ENCODE results near the gene CYBA.

CYBA gene

DNA sequence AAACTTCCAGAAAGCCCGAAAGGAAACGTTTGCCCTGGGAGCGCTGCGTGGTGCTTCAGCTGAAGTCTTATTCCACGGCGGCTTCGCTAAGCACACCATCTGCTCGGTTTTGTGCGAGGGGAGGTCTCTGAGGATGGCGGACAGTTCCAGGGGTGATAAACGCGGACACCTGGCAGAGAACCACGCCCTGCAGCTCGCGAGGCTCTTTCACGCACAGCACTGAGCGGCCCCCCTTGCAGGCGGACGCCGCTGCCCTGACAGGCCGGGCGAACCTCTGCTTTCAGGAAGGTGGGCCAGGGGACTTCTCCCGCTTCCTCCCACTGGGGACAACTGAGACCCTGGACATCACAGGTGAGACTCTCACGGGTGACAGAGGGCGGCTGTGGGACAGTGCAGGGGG lies 8.3 kb upstream of the CYBA start:
- no peak for DNase-seq

DNA sequence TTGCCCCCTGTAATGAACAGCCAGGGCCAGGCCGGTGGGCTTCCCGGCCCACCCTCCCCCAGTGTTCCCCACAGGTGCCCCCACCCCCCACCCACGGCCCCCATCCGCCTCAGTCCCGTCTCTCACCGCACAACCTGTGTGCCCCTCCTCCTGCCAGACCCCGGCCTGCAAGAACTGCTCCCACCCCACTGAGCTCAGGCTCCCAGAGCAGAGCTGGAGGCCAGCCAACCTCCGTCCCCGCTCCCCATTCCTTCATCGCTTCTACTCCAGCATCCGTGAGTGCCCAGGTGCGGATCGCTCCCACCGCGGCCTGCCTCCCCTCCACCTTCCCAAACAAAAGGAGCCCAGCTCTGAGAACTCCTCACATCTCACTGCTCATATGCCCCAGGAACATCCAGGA lies 7.9 kb upstream of the CYBA start:
- DNase-seq: no peak

DNA sequence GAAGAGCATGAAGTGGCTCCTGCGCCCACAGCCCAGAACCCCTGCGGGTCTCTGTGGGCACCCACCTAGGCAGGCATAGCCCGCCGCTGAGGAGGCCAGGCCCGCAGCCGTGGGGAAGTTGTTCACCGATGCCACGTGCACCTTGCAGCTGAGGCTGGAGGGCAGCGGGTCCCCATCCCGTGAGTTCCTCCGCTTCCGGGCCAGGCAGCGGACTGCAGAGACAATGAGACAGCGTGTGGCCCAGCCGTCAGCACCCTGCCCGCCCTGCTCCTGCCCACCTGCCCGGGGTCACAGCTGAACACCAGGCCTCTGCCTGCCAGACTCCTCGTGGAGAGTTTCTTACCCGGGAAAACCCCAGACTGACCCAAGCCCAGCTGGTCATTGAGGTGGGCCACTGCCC lies 6.5 kb upstream of the CYBA start:
- DNase-seq: no peak

DNA sequence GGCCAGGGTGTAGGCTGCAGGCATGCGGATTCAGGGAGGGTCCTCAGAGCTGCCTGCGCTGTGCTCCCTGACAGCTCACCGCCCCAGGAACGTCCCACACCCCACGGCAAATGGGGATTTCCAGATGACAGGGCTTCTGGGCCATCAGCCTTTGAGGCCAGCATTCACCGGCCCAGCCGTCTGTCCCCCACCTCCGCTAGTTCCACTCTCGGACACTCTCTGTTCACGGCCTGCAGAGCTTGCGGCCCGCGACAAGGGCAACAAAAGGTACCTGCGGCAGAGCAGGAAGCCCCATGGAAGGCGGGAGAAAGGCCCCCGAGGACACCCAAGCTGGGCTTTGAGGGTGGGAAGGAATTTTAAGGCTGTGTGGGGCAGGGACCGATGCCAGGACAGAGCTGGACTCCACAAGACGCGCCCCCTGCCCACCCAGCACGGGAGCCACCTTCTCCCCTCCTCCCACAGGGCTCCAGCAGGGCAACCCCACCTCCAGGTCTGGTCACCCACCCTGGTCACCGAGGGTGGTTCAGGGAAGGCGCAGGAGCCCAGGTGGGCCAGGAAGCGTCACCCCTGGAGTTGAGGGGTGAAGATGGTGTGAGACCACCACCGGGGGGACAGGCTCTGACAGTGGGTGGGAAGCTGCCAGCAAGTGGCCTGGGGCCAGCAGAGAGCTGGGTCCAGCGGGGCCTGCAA lies 5.6 kb upstream of the CYBA start:
- DNase-seq: no peak

DNA sequence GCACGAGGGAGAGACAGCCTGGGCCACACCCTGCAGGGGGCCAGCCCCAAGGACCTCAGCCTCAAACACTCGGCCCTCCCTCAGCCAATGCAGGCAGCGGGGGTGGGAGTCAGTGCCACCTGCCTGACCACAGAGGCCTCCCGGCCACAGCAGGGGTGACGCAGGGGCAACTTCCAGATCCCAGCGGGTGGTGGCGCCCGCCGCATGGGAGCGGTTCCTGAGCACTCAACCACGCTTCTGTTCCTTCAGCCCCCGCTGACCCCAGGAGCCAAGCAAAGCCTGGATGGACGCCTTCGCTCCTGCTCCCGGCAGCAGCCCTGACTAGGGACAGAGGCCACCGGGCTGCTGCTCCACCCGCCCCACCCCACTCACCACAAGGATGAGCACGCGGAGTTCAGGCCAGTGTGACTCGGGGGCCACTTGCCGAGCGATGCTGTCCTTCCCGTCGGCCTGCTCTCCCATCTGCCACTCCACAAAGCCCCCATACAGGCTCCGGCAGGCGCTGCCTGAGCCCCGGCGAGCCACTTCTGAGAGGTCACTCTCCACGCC lies 5.0 kb upstream of the CYBA start:
- no peak for DNase-seq

DNA sequence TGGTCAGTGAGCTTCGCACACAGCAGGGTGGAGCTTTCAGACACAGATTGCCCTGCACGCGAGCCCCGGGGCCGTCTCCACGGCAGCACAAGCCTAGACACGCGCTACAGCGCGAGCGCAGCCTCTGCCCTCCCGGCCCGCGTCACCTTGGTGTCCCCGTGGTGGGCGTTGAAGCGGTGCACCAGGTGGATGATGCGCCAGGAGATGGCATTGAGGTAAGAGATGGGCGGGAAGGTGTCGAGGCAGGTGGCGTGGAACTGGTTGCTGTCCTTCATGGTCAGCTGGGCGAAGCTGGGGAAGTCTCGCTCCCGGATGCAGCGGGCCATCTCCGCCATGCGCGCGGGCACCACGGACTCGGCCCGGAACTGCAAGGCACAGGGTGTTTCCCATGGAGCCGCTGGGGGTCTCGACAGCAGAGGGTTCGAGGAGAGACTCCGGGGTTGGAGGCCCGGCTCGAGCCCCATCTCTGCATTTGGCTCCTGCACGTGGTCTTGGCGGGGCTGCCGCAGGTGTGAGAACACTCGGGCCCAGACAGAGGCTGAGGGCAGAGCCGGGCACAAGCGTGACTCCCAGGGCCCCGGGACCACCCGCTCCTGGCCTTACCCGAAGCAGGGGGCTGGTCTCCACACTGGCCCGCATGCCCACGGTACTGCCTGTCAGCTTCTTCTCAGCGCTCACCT lies 4.3 kb upstream of the CYBA start:
- DNase-seq: no peak

DNA sequence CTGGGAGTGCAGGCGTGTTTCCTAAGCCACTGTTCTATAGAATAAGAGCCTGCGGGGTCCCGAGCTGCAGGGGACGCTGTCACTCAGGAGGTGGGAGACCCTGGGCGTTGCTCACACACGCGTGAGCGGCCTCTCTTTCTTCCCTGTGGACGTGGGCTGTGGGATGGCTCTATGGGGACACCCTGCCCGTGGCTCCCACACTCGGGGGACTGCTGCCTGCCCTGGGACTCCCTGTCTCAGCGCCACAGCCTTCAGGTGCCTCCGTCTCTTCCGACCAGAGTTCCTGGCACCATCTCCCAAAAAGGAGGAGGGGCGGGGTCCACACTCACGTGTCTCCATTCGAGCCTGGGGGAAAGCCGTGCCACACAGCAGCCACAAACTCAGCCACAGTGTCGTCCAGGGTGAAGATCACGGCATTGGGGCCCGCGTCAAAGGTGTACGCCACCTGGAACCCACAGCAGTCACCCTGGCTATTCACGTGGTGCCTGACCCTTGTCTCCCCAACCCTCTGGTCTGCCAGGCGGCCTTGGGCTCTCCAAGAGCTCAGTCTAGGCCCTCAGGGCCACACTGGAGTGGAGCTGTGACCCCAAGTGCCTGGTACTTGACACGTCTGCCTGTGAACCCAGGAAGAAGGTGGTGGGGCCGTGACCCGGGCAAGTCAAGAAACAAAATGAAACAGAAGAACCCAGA lies 3.7 kb upstream of the CYBA start:
- no peak for DNase-seq

DNA sequence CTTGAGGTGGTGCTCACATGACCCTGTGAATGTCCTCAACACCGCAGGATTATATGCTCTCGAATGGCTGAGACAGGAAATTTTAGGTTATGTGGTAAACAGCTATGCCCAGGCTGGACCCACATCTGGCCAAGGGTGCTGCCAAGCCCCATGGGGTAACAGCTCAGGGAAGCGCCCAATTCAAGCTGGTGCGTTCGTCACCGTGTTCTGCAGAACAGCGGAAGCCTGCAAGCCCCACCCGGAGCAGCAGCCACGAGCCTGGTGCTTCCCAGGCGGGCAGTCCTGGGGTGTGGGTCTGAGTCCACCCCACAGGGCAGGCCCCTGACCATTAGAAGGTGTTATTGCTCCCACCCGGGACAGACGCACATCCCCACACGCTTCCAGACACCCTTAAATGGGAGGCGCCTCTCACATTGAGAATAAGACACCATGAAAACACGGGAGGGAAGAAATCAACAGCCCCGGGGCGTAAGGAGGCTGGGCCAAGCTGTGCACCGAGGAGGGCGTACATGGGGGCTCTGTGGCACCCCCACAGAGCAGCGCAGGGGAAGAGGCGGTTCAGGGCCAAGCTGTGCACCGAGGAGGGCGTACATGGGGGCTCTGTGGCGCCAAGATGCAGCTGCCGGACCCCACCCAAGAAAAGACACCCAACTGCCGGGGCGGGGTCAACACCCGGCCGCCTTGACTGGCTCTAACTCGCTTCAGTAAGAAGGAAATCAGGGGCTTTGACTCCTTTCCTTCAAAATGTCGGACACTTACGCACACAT lies 2.9 kb upstream of the CYBA start:
- no peak for DNase-seq

DNA sequence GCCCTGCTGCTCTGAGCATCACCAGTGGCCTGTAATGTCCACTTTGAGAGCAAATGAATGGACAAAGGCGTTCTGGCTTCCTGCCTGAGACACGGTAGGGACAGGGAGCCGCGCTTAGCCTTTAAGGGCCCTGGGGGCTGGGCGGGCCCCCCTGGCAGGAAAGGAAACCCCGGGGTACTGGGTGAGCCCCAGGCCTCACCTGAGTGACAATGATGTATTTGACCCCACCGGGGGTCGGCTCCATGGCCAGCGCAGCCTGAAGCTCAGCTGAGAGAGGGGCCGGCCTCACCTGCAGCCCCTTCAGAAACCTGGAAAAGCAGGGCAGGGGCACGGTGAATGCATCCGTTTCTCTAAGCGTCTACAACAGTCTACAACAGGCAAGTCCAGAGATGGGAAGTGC lies 2.2 kb upstream of the CYBA start:
- no peak for DNase-seq

DNA sequence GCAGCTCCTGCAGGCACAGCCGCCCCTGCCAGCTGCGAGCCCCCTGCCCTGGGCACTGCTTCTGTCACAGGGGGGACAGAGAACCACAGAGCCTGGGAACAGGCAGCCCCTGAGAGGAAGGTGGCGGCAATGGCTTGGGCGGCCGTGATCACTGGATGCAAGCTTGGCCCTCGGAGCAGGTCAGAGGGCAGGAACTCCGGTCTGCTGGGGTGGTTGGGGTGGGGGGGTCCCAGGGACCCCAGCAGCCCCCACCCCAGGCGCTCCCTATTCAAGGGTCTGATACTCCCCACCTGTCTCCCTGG lies 1.9 kb upstream of the CYBA start:
- no peak for DNase-seq

DNA sequence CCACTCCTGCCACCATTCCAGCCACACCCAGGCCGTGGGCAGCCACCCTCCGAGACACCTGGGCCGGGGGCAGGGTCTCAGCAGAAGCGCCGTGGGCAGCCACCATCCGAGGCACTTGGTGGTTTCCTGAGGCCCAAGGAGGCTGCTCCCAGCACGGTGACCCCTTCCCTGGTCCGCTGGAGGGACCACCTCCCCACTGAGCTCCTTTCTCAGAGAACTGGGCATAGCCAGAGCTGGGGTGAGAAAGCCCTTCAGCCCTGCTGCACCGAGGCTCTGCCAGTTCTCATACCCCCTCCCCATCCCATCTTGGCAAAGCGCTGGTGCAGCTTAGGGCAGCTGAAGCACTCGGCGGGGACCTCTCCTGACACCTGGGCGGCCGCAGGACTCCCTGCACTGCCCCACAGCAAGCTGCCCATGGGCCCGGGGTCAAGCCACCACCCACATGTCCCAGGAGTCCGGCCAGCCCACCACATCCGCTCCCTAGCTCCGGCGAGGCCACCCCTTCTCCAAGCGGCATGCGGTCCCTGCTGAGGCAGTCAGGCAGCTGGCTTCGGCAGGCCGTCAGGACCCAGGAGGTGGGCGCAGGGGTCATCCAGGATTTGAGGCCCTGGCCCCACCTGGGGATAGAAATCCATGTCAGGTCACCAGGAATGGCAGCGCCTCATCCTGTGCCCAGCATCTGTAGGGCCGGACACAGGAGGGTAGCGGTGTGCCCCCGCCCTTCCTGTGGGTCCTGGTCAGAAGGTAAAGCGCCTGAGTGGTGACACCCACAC lies 1.3 kb upstream of the CYBA start:
- DNase-seq: no peak

DNA sequence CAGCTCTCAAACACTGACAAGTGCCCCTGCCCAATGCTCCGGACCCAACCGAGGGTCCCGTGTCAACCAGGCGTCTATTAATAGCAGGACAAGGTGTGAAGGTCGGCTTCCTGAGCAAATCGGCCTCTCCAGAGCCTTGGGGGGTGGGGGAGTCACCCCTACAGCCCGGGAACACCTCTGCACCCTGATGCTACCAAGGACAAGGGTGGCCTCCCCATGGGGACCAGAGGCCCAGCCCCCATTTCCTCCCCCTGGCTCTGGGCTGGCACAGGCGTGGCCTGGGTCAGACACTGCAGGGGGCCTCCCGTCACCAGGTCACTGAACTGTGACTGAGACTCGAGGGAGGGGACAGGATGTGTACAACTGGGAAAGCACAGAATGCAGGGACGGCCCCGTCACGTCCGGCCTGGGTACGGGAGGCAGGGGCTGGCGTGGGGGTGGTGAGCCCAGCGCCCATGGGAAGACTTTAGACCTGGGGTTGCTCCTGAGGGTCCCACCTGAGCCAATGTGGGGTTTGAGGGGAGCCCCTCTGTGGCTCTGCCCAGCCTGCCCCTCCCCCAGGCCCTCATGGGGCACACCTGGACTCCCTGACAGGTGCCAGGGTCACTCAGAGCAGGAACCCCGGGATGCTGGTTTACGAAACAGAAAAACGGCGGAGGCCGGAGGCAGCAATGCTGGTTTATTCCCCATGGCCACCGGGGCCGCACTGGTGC lies 579 bp upstream of the CYBA start:
- DNase-seq: no peak

DNA sequence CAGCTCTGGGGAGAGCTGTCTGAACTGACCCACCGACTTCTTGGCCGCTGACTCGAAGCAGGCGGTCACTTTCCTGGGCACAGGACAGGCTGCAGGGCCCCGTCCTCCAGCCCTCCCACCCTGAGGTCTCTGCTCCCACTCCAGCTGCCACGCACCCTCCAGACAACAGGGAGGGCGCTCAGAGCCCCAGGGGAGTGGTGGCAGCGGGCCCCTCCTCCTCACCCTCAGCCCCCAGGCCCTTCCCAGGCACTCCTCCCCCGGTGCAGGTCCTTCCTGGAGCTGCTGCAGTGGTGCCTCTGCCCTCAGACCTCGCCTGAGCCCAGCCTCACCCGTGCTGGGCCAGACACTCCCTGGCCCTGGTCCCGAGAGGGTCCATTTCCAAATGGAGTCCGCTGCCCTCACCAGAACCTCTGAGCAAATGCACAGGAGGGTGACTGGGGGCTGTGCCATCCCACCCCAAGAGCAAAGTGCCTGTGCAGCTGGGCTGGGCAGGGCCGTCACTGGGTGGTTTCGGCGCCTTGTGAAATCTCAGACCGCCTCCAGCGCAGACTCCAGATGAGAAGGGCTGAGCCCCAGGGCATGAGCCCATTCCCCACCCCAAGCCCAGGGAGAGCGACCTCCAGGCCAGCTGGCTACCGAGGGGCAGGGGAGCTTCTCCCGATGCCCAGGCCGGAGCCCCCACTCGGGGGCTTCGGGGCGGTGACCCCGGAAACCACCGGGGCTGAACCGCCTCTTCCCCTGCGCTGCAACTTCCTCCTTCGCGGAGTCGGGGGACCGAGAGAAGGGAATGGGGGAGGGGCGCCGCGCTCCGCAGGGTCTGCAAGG lies 717 bp downstream of the CYBA start:
- DNase-seq: no peak

DNA sequence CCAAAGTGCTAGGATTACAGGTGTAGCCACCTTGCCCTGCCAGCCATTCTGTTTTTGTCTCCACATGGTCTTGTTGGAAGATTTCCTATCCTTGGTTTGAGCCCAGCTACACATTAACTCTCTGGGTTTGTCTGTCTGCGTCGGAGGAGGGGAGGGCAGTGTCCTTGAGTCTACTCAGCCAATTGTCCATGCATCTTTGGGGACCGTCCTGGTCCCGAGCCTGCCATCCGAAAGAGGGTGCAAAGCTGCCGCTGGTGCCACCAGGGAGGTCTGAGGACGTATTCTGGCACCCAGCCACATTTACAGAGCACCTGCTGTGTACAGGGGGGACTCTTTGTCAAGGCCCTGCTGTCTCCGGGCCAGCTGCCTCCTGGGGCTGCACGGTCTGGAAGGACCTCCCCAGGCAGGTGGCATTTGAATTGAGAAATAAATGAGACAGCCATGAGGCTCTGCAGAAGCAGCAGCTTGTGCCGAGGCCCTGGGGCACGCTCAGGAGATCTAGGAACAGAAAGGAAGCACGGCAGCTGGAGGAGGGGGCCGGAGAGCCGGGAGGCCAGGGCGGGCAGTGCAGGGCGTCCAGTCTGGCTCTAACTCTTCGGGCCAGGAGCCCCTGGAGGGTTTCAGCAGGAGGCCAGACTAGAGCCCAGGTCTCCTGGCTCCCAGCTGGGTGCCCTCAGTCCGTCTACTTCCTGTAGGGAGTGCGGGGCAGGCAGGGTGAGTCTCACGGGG lies 1.5 kb downstream of the CYBA start:
- DNase-seq: no peak

DNA sequence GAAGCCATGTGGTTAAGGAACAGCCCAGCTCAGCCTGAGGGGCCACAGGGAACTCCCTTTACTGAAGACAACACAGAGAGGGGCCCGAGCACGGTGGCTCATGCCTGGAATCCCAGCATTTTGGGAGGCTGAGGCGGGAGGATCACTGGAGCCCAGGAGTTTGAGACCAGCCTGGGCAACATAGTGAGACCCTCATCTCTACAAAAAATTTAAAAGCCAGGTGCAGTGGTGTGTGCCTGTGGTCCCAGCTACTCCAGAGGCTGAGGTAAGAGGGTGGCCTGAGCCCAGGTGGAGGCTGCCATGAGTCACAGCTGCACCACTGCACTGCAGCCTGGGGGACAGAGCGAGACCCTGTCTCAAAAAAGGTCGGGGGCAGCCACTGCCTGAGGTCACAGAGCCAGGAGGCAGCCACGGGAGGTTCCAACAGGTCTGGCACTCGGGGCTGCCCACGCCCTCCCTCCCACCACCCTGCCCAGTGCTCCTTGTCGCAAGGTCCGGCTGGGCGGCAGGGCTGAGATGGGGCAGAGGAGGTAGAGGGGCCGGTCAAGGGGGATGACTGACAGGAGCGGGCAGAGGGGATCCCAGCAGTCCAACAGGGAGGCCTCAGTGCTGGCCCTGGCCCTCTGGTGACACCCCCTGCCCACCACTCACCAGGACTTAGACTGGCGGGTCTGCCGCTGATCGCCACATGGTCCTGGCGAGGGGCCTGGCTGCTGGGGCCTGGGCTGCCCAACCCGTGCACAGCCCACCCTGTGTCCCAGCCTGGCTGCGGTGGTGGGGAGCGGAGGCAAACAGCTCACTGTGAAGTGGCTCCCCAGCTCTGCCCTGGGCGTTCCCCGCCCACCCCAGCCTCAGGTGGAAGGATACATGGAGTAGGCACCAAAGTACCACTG lies 3.4 kb downstream of the CYBA start:
- no peak for DNase-seq

DNA sequence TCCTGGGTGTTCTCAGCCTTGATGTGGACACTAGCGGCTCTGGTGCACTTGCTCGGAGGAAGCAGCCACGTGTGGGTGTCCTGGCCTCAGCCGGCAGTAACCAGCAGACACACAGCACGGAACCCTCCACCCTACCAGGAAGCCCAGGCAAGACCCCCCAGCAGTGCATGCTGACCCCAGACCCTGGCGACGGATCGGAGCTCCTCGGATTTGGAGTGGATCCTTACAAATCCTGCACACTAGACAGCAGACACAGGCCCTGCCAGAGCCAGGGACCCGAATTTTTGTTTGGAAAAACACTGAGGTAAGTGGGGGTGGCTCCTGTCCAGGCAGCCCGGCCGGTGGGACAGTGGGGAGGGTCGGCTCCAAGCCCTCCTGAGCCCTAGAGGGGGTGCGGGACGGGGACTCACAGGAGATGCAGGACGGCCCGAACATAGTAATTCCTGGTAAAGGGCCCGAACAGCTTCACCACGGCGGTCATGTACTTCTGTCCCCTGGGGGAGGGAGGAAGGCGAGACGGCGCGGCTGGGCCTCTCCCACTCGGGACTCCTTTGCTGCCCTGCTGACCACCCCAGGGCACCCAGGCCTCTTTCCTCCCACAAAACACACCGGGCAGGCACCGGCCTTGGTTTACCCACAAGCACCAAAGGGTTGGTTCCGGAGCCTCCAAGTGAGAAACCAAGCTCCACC lies 4.4 kb downstream of the CYBA start:
- DNase-seq: no peak

DNA sequence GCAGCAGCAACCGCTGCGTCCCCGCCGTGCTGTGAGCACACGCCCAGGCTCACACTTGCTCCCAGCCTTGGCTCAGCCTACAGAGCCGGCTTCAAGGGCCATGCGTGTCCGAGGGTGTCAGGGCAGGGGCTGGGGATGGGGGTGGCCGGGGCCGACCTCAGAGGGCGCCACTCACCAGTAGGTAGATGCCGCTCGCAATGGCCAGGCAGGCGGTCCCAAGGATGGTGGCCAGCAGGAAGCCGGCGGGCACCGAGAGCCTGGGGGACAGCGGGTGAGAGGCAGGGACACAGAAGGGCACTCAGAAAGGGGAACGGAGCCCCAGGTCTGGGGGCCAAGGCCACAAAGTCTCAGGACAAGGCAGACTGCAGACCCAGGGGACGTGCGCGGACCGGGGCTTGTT lies 4.9 kb downstream of the CYBA start:
- DNase-seq: no peak

DNA sequence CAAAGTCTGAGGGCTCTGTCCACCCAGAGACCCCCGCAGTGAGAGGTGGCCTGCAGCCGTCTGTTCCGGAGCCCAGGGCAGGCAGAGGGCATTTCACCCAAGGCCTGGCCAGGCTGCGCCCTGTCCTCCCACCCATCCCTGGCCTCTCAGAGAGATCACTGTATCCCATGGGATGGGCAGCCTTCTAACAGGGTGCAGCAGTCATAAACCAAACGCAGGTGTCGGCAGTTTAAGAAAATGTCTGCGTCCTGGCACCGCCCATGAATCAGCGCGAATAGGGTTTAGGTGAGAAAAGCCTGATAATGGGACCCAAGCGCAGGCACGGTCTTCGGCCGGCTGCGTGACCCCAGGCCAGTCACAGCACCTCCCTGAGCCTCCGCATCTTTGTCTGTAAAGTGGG lies 5.4 kb downstream of the CYBA start:
- DNase-seq: no peak

DNA sequence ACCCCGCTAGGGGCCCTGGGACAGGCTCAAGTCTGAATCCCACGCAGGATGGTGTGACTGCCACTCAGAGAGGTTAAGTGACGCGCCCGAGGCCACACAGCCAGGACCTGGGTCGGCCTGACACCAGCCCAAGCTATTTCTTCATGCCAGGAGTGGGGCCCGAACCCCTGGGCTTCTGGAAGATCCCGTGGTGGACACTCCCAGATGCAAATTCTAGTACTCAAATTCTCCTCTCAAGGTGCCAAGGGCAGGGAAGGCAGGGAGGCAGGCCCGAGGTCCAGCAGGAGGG lies 7.3 kb downstream of the CYBA start:
- DNase-seq: no peak
